OCI-LY1 (cell line): ENCODE measurements around the gene RBPMS2.

ENCODE experiments used
- EZH2 ChIP-seq: fragments of 200-600 bp; sonication (generic), shearing (Covaris generic); IDR thresholded peaks from 2 replicates; pipeline ENCODE4 v1.8.0; 2017; ENCODE audit warnings: borderline replicate concordance, mixed run types, mild to moderate bottlenecking, antibody characterized with exemption, low read length, moderate library complexity, mixed read lengths
- TF ChIP-seq, protein P1 (sequence below): fragments of 200-600 bp; sonication (generic), shearing (Covaris generic); IDR thresholded peaks from 2 replicates; pipeline ENCODE4 v1.5.1; 2017; ENCODE audit warnings: mild to moderate bottlenecking, antibody characterized with exemption, low read length, moderate library complexity, mixed read lengths

DNA sequence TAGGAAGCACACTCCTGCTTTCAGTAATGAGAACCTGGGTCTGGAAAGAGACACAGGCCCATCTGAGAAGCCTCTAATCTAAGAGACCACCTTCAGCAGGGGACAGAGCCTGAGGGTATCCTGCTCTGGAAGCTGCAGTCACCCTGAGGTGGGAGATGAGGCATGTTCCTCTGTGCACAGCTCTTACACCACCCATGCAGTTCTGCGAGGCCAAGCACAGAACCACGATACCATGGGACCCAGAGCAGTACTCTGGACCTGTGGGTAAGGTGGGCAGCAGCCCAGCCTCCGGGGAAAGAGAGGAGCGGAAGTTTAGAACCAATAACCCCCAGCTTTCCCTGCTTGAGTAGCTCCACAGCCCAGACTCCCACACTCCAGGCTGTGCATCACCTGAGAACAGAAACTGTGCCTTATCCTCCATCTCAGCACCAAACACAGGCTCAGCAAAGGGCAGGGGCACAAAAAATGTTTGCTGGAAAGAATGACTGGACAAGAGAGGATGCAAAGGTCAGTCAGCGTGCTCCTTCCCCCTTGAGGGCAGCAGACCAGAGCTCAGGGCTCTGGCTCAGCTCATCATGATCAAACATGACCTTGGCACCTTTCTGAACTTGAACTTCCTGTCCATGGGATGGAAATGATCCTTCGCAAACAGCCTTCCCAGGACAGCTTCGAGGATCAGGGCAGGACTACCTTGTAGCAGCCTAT, 43.1 kb downstream of the RBPMS2 start:
- no peak for TF ChIP-seq EZH2
- TF ChIP-seq, protein P1, sequence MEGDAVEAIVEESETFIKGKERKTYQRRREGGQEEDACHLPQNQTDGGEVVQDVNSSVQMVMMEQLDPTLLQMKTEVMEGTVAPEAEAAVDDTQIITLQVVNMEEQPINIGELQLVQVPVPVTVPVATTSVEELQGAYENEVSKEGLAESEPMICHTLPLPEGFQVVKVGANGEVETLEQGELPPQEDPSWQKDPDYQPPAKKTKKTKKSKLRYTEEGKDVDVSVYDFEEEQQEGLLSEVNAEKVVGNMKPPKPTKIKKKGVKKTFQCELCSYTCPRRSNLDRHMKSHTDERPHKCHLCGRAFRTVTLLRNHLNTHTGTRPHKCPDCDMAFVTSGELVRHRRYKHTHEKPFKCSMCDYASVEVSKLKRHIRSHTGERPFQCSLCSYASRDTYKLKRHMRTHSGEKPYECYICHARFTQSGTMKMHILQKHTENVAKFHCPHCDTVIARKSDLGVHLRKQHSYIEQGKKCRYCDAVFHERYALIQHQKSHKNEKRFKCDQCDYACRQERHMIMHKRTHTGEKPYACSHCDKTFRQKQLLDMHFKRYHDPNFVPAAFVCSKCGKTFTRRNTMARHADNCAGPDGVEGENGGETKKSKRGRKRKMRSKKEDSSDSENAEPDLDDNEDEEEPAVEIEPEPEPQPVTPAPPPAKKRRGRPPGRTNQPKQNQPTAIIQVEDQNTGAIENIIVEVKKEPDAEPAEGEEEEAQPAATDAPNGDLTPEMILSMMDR: no peak
